GM18951 (cell line): Measurements from ENCODE around the gene INPP4B.

Experiments
- POLR2A ChIP-seq: IDR thresholded peaks from 4 replicates; pipeline ENCODE4 v1.6.1; 2011; ENCODE audit warnings: mild to moderate bottlenecking; ENCODE audit not compliant: insufficient read length, insufficient read depth; ENCODE audit errors: extremely low read depth
- in situ Hi-C: fragments of 300-500 bp; cut with MboI; formaldehyde crosslinking; loops from one replicate; pipeline ENCODE4 v1.12.0; 2022; ENCODE audit warnings: low sequenced_read_pairs, mixed read lengths, inconsistent platforms; ENCODE audit not compliant: unreplicated experiment

INPP4B gene

GRCh38 chr4:142045996-142046395 is 800.1 kb downstream of the INPP4B start:
- in situ Hi-C loops, result no loop called here

GRCh38 chr4:142044271-142044670 is 801.8 kb downstream of the INPP4B start:
- in situ Hi-C loops, result no loop called here
- TF ChIP-seq POLR2A, result no peak

More at GRCh38 chr4:142045996-142046395, 800.1 kb downstream of the INPP4B start:
- TF ChIP-seq POLR2A, result no peak

- no peak for TF ChIP-seq POLR2A
- in situ Hi-C loops, result no loop called here
These were observed 802.6 kb downstream of the INPP4B start for GRCh38 chr4:142043509-142043908.

- in situ Hi-C loops, result no loop called here
- TF ChIP-seq POLR2A, result no peak
These were observed 804.3 kb downstream of the INPP4B start for GRCh38 chr4:142041788-142042187.

GRCh38 chr4:142040043-142040442 is 806.1 kb downstream of the INPP4B start:
- TF ChIP-seq POLR2A, result no peak
- in situ Hi-C loops, result no loop called here

GRCh38 chr4:142036795-142037583 is 809.1 kb downstream of the INPP4B start:
- TF ChIP-seq POLR2A, result no peak
- in situ Hi-C loops, result no loop called here

- in situ Hi-C loops, result no loop called here
- TF ChIP-seq POLR2A, result no peak
These were observed 810.5 kb downstream of the INPP4B start for GRCh38 chr4:142035566-142035965.

GRCh38 chr4:142034101-142034500 is 812.0 kb downstream of the INPP4B start:
- no peak for TF ChIP-seq POLR2A
- in situ Hi-C loops, result no loop called here

- no peak for TF ChIP-seq POLR2A
- in situ Hi-C loops, result no loop called here
These were observed 816.1 kb downstream of the INPP4B start for GRCh38 chr4:142030010-142030409.

- no peak for TF ChIP-seq POLR2A
- in situ Hi-C loops, result no loop called here
These were observed 824.3 kb downstream of the INPP4B start for GRCh38 chr4:142021761-142022160.

- no peak for TF ChIP-seq POLR2A
- in situ Hi-C loops, result no loop called here
These were observed 824.9 kb downstream of the INPP4B start for GRCh38 chr4:142021181-142021580.

- no peak for TF ChIP-seq POLR2A
- in situ Hi-C loops, result no loop called here
These were observed 830.1 kb downstream of the INPP4B start for GRCh38 chr4:142016031-142016430.

GRCh38 chr4:142009751-142010150 is 836.4 kb downstream of the INPP4B start:
- in situ Hi-C loops, result no loop called here
- TF ChIP-seq POLR2A, result no peak

- in situ Hi-C loops, result no loop called here
- TF ChIP-seq POLR2A, result no peak
These were observed 840.6 kb downstream of the INPP4B start for GRCh38 chr4:142005519-142005918.
